Neutrophil (primary cell): ENCODE results near the gene CLBA1.
A peak's percentile ranks its signal among the peaks of the same experiment; 100 is the strongest.
"Not testable (repeated sequence)": the region's sequence is repeated elsewhere in the genome, so short reads cannot be mapped to it uniquely, and the experiment has no call there.

ENCODE experiments used
- H3K27ac ChIP-seq: fragments of 200-600 bp; sonication (generic); 2 replicates; pipeline ENCODE4 v1.5.1; 2016; ENCODE audit warnings: mild to moderate bottlenecking, moderate library complexity
- H3K27me3 ChIP-seq: fragments of 200-600 bp; sonication (generic); 2 replicates; pipeline ENCODE4 v1.6.0; 2016; ENCODE audit warnings: mild to moderate bottlenecking
- H3K36me3 ChIP-seq: fragments of 200-600 bp; sonication (generic); 2 replicates; pipeline ENCODE4 v1.5.1; 2017
- H3K4me1 ChIP-seq, 2 experiments: fragments of 200-600 bp in 1 of 2; sonication (generic) in 1 of 2; 1 replicate in 1 of 2; 2 replicates in 1 of 2; pipeline versions ENCODE4 v1.5.1 to v1.6.1; 2013 to 2016; ENCODE audit warnings: low read depth in 1 of 2, low read length in 1 of 2, mild to moderate bottlenecking in 1 of 2, moderate library complexity in 1 of 2; ENCODE audit not compliant: control insufficient read depth in 1 of 2, insufficient read depth in 1 of 2
- H3K4me3 ChIP-seq, 2 experiments: fragments of 200-600 bp in 1 of 2; sonication (generic) in 1 of 2; 1 replicate in 1 of 2; 2 replicates in 1 of 2; pipeline ENCODE4 v1.5.1; 2013 to 2016; ENCODE audit warnings: low read depth in 1 of 2, low read length in 1 of 2, mild to moderate bottlenecking in 1 of 2, moderate library complexity in 1 of 2
- H3K9me3 ChIP-seq: fragments of 200-600 bp; sonication (generic); 2 replicates; pipeline ENCODE4 v1.5.1; 2016
- CTCF ChIP-seq: fragments of 200-600 bp; sonication (generic); IDR thresholded peaks from 2 replicates; pipeline ENCODE4 v1.5.1; 2016; ENCODE audit warnings: antibody characterized with exemption

Gene CLBA1

GRCh38 chr14:105029402-105029801, 43.8 kb downstream of the CLBA1 start:
- Histone ChIP-seq H3K27ac (no peak overlapping the region), H3K27me3 (no peaks in the 10 kb centered on the region), H3K4me1 (peaks cover 4% of the 10 kb centered on the region in 2 experiments), H3K36me3 (no peaks in the 10 kb centered on the region), H3K9me3 (no peaks in the 10 kb centered on the region), H3K4me3 (no peak overlapping the region)
- TF ChIP-seq CTCF, result no peak

GRCh38 chr14:105030194-105030593, 44.6 kb downstream of the CLBA1 start:
- Histone ChIP-seq H3K36me3 (no peaks in the 10 kb centered on the region), H3K9me3 (no peaks in the 10 kb centered on the region), H3K27me3 (no peaks in the 10 kb centered on the region), H3K4me1 (peaks cover 4% of the 10 kb centered on the region in 2 experiments), H3K4me3 (no peak overlapping the region), H3K27ac (no peak overlapping the region)
- TF ChIP-seq CTCF, result no peak

GRCh38 chr14:105030836-105031396, 45.3 kb downstream of the CLBA1 start:
- no peak overlapping the region for H3K4me3 ChIP-seq
- H3K4me1 ChIP-seq, result peaks cover 4% of the 10 kb centered on the region in 2 experiments
- no peak for TF ChIP-seq CTCF
- H3K36me3 ChIP-seq, result no peaks in the 10 kb centered on the region
- H3K27me3 ChIP-seq, result no peaks in the 10 kb centered on the region
- H3K9me3 ChIP-seq, result no peaks in the 10 kb centered on the region
- H3K27ac ChIP-seq, result no peak overlapping the region

- H3K36me3 ChIP-seq, H3K4me1 ChIP-seq, H3K27ac ChIP-seq, H3K9me3 ChIP-seq, H3K4me3 ChIP-seq: not testable (repeated sequence)
- peaks cover 10% of the 10 kb centered on the region for H3K27me3 ChIP-seq
Measured at GRCh38 chr14:105032451-105032901, 46.9 kb downstream of the CLBA1 start.

- not testable (repeated sequence) for H3K4me1 ChIP-seq, H3K9me3 ChIP-seq
Measured at GRCh38 chr14:105033412-105033900, 47.9 kb downstream of the CLBA1 start.

GRCh38 chr14:105034315-105035039, 48.9 kb downstream of the CLBA1 start:
- Histone ChIP-seq H3K4me3 (no peak overlapping the region), H3K9me3 (no peaks in the 10 kb centered on the region)
- no peak for TF ChIP-seq CTCF

More at GRCh38 chr14:105033412-105033900, 47.9 kb downstream of the CLBA1 start:
- Histone ChIP-seq H3K27ac (peak overlapping the region; percentile 55), H3K4me3 (peak overlapping the region; percentile 50 to 55), H3K27me3 (peaks cover 18% of the 10 kb centered on the region)
- H3K36me3 ChIP-seq, result not testable (repeated sequence)

GRCh38 chr14:105035616-105036015, 50.0 kb downstream of the CLBA1 start:
- H3K27me3 ChIP-seq, result peaks cover 18% of the 10 kb centered on the region
- H3K27ac ChIP-seq, H3K36me3 ChIP-seq, H3K9me3 ChIP-seq, H3K4me3 ChIP-seq, H3K4me1 ChIP-seq: not testable (repeated sequence)

More at GRCh38 chr14:105034315-105035039, 48.9 kb downstream of the CLBA1 start:
- H3K4me1 ChIP-seq, result peaks cover 4% of the 10 kb centered on the region in 2 experiments
- no peak overlapping the region for H3K27ac ChIP-seq
- H3K27me3 ChIP-seq, result peaks cover 18% of the 10 kb centered on the region
- no peaks in the 10 kb centered on the region for H3K36me3 ChIP-seq
